PC-9 (cell line): ENCODE measurements around the gene LYPLAL1.

ENCODE experiments used
- CTCF ChIP-seq: fragments of 200-600 bp; sonication (generic); conservative IDR thresholded peaks from 2 replicates; pipeline ENCODE4 v1.6.1; 2017; ENCODE audit warnings: mixed run types, antibody characterized with exemption, mild to moderate bottlenecking, moderate library complexity
- EZH2 ChIP-seq: fragments of 200-600 bp; sonication (generic); IDR thresholded peaks from 2 replicates; pipeline ENCODE4 v1.8.0; 2017; ENCODE audit warnings: antibody characterized with exemption, low read depth

DNA sequence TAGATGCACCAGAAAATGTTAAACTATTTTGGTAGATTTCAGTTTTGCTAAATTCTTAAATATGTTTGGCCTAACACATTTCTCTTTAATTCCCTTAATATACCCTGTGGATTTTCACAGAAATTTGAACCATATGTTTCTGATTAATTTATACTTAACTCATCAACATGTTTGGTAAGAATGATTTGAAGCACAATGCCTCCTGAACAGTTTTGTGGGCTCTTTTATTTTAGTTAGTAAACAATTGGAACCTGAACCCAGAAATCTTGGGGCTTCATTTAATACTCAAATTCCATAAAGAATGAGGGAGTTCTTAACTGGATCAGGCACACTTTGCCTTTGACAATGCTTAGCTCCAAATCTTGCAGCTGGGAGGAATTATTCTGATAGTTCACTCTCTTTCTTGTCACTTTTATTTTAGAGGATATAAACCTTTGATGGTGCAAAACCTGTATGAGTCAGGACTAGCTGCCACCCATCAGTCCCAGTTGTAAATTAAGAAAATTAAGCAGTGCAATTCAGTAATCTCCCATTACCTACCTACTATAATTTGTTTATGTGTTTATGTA, 24.6 kb upstream of the LYPLAL1 start:
- TF ChIP-seq CTCF: no peak
- no peak for TF ChIP-seq EZH2
